GM20000 (cell line): ENCODE results near the gene PPP2R5B.

Experiments used
- DNase-seq: peaks from one replicate; pipeline ENCODE4 v3.0.0; 2012; ENCODE audit warnings: low spot score
- CTCF ChIP-seq: IDR thresholded peaks from 2 replicates; pipeline ENCODE4 v1.5.1; 2012; ENCODE audit warnings: mild to moderate bottlenecking, control low read depth; ENCODE audit errors: extremely low read depth, missing control alignments

PPP2R5B gene

GRCh38 chr11:64896448-64897022, 28.0 kb upstream of the PPP2R5B start:
- no peak for DNase-seq
- TF ChIP-seq CTCF, result no peak

- no peak for DNase-seq
- no peak for TF ChIP-seq CTCF
These were observed 27.0 kb upstream of the PPP2R5B start for GRCh38 chr11:64897381-64898075.

- no peak for DNase-seq
- no peak for TF ChIP-seq CTCF
These were observed 26.4 kb upstream of the PPP2R5B start for GRCh38 chr11:64898076-64898445.

- no peak for TF ChIP-seq CTCF
- DNase-seq, result no peak
These were observed 25.9 kb upstream of the PPP2R5B start for GRCh38 chr11:64898541-64898940.

- peak; percentile 80 for DNase-seq
- no peak for TF ChIP-seq CTCF
These were observed 24.2 kb upstream of the PPP2R5B start for GRCh38 chr11:64900263-64900678.

GRCh38 chr11:64900774-64901173, 23.7 kb upstream of the PPP2R5B start:
- TF ChIP-seq CTCF, result no peak
- DNase-seq, result no peak

- no peak for DNase-seq
- TF ChIP-seq CTCF, result no peak
These were observed 22.2 kb upstream of the PPP2R5B start for GRCh38 chr11:64902102-64902900.
